ENCODE data around the gene GGTLC1.
A peak's percentile ranks its signal among the peaks of the same experiment; 100 is the strongest.

GGTLC1 gene

GRCh38 chr20:23988561-23988960 lies at the start of gene GGTLC1:
TSS of gene GGTLC1 (minus strand) at chr20:23988779. CDS start at chr20:23986611, 2,168 bp downstream.
- no peak within 1 kb of the TSS for H3K4me3 ChIP-seq (ENCODE audit: low read depth, low read length)
- DNase-seq (ENCODE audit: low read depth): no peak
- no peak for TF ChIP-seq MAX (IDR thresholded peaks at IDR 0.05; ENCODE audit: low read depth, low read length)
- no peak for TF ChIP-seq CTCF (IDR thresholded peaks at IDR 0.05; ENCODE audit: low read depth, low read length)
- no peak for TF ChIP-seq MYC (IDR thresholded peaks at IDR 0.05; ENCODE audit: low read depth, low read length)
- no peak for TF ChIP-seq POLR2A (IDR thresholded peaks at IDR 0.05; ENCODE audit: extremely low read depth, insufficient read length)

GRCh38 chr20:24034820-24035219 lies 46.2 kb upstream of the GGTLC1 start:
- no peak overlapping the region for H3K4me3 ChIP-seq (ENCODE audit: low read depth, low read length)
- TF ChIP-seq MYC (IDR thresholded peaks at IDR 0.05; ENCODE audit: low read depth, low read length): no peak
- no peak for TF ChIP-seq CTCF (IDR thresholded peaks at IDR 0.05; ENCODE audit: low read depth, low read length)
- no peak for DNase-seq (ENCODE audit: low read depth)

GRCh38 chr20:24033565-24033964 lies 45.0 kb upstream of the GGTLC1 start:
- TF ChIP-seq MAX (IDR thresholded peaks at IDR 0.05; ENCODE audit: low read depth, low read length) (no peak), CTCF (IDR thresholded peaks at IDR 0.05; ENCODE audit: low read depth, low read length) (no peak), POLR2A (IDR thresholded peaks at IDR 0.05; ENCODE audit: extremely low read depth, insufficient read length) (no peak), MYC (IDR thresholded peaks at IDR 0.05; ENCODE audit: low read depth, low read length) (no peak)
- H3K4me3 ChIP-seq (ENCODE audit: low read depth, low read length): no peak overlapping the region
- DNase-seq (ENCODE audit: low read depth): no peak

- no peak overlapping the region for H3K4me3 ChIP-seq (ENCODE audit: low read depth, low read length)
- DNase-seq (ENCODE audit: low read depth): no peak
- TF ChIP-seq CTCF (IDR thresholded peaks at IDR 0.05; ENCODE audit: low read depth, low read length) (no peak), MAX (IDR thresholded peaks at IDR 0.05; ENCODE audit: low read depth, low read length) (no peak), POLR2A (IDR thresholded peaks at IDR 0.05; ENCODE audit: extremely low read depth, insufficient read length) (no peak), MYC (IDR thresholded peaks at IDR 0.05; ENCODE audit: low read depth, low read length) (no peak)
Observed at GRCh38 chr20:24033151-24033550, 44.6 kb upstream of the GGTLC1 start.

GRCh38 chr20:24032400-24032898 lies 43.9 kb upstream of the GGTLC1 start:
- no peak overlapping the region for H3K4me3 ChIP-seq (ENCODE audit: low read depth, low read length)
- no peak for TF ChIP-seq MAX (IDR thresholded peaks at IDR 0.05; ENCODE audit: low read depth, low read length)
- TF ChIP-seq MYC (IDR thresholded peaks at IDR 0.05; ENCODE audit: low read depth, low read length): no peak
- no peak for TF ChIP-seq POLR2A (IDR thresholded peaks at IDR 0.05; ENCODE audit: extremely low read depth, insufficient read length)
- TF ChIP-seq CTCF (IDR thresholded peaks at IDR 0.05; ENCODE audit: low read depth, low read length): no peak
- no peak for DNase-seq (ENCODE audit: low read depth)

- TF ChIP-seq POLR2A (IDR thresholded peaks at IDR 0.05; ENCODE audit: extremely low read depth, insufficient read length) (no peak), CTCF (IDR thresholded peaks at IDR 0.05; ENCODE audit: low read depth, low read length) (no peak), MAX (IDR thresholded peaks at IDR 0.05; ENCODE audit: low read depth, low read length) (no peak), MYC (IDR thresholded peaks at IDR 0.05; ENCODE audit: low read depth, low read length) (no peak)
- peak; percentile 16 for DNase-seq (ENCODE audit: low read depth)
- no peak overlapping the region for H3K4me3 ChIP-seq (ENCODE audit: low read depth, low read length)
Observed at GRCh38 chr20:24027229-24027628, 38.6 kb upstream of the GGTLC1 start.
